Trophoblast cell (in vitro differentiated cells and primary cell): ENCODE results near the gene UBE2G2.
A peak's percentile ranks its signal among the peaks of the same experiment; 100 is the strongest.

Experiments used
- DNase-seq, 2 donors: peaks; one replicate each; pipeline ENCODE4 v3.0.0-alpha.2; 2016
- H2AFZ ChIP-seq: 2 replicates; pipeline ENCODE4 v1.6.1; 2013; ENCODE audit warnings: low read length, moderate library complexity, mild to moderate bottlenecking; ENCODE audit not compliant: insufficient read depth, poor library complexity
- H2AK5ac ChIP-seq: 2 replicates; pipeline ENCODE4 v1.6.1; 2013; ENCODE audit warnings: mild to moderate bottlenecking, low read length
- H2BK120ac ChIP-seq: 2 replicates; pipeline ENCODE4 v1.6.1; 2013; ENCODE audit warnings: low read length, mild to moderate bottlenecking, moderate library complexity; ENCODE audit not compliant: insufficient read depth, poor library complexity
- H2BK12ac ChIP-seq: 2 replicates; pipeline ENCODE4 v1.6.1; 2013; ENCODE audit warnings: mild to moderate bottlenecking, low read length, moderate library complexity
- H2BK5ac ChIP-seq: 2 replicates; pipeline ENCODE4 v1.6.1; 2013; ENCODE audit warnings: low read length, low read depth, moderate library complexity, mild to moderate bottlenecking; ENCODE audit not compliant: poor library complexity
- H3K14ac ChIP-seq: 2 replicates; pipeline ENCODE4 v1.6.1; 2013; ENCODE audit warnings: mild to moderate bottlenecking, low read length
- H3K18ac ChIP-seq: 2 replicates; pipeline ENCODE4 v1.6.1; 2013; ENCODE audit warnings: mild to moderate bottlenecking, low read length
- H3K23ac ChIP-seq: 2 replicates; pipeline ENCODE4 v1.6.1; 2013; ENCODE audit warnings: low read length
- H3K27ac ChIP-seq: 2 replicates; pipeline ENCODE4 v1.5.1; 2013; ENCODE audit warnings: low read depth, mild to moderate bottlenecking, inconsistent platforms, low read length, moderate library complexity
- H3K27me3 ChIP-seq: 2 replicates; pipeline ENCODE4 v1.6.1; 2013; ENCODE audit warnings: inconsistent platforms, mild to moderate bottlenecking, low read length, moderate library complexity; ENCODE audit not compliant: insufficient read depth
- H3K36me3 ChIP-seq, 2 experiments: 1 replicate in 1 of 2; 2 replicates in 1 of 2; pipeline ENCODE4 v1.6.1; 2013; ENCODE audit warnings: low read length in 2 of 2, mild to moderate bottlenecking in 2 of 2, moderate library complexity in 1 of 2; ENCODE audit not compliant: insufficient read depth in 2 of 2, control insufficient read depth in 1 of 2
- H3K4ac ChIP-seq: 2 replicates; pipeline ENCODE4 v1.6.1; 2013; ENCODE audit warnings: low read depth, mild to moderate bottlenecking, low read length, moderate library complexity
- H3K4me1 ChIP-seq, 2 experiments: 1 replicate in 1 of 2; 2 replicates in 1 of 2; pipeline ENCODE4 v1.6.1; 2013; ENCODE audit warnings: low read length in 2 of 2, mild to moderate bottlenecking in 2 of 2, moderate library complexity in 1 of 2; ENCODE audit not compliant: insufficient read depth in 2 of 2, control insufficient read depth in 1 of 2
- H3K4me2 ChIP-seq: 2 replicates; pipeline ENCODE4 v1.6.1; 2013; ENCODE audit warnings: inconsistent platforms, mild to moderate bottlenecking, low read length, moderate library complexity
- H3K4me3 ChIP-seq: 2 replicates; pipeline ENCODE4 v1.5.1; 2013; ENCODE audit warnings: mild to moderate bottlenecking, low read depth, low read length, inconsistent platforms
- H3K79me1 ChIP-seq: one replicate; pipeline ENCODE4 v1.6.1; 2013; ENCODE audit warnings: low read length
- H3K79me2 ChIP-seq: 2 replicates; pipeline ENCODE4 v1.6.1; 2013; ENCODE audit warnings: low read length, mild to moderate bottlenecking; ENCODE audit not compliant: control insufficient read depth, insufficient read depth, poor library complexity
- H3K9ac ChIP-seq: 2 replicates; pipeline ENCODE4 v1.6.1; 2013; ENCODE audit warnings: mild to moderate bottlenecking, low read length
- H3K9me3 ChIP-seq: 2 replicates; pipeline ENCODE4 v1.6.1; 2013; ENCODE audit warnings: low read depth, mild to moderate bottlenecking, control low read depth, inconsistent platforms, low read length; ENCODE audit not compliant: insufficient read depth
- H4K12ac ChIP-seq: 2 replicates; pipeline ENCODE4 v1.6.1; 2013; ENCODE audit warnings: low read depth, mild to moderate bottlenecking, low read length, moderate library complexity
- H4K8ac ChIP-seq: 2 replicates; pipeline ENCODE4 v1.6.1; 2013; ENCODE audit warnings: low read depth, mild to moderate bottlenecking, low read length, moderate library complexity
- H4K91ac ChIP-seq: one replicate; pipeline ENCODE4 v1.6.1; 2013; ENCODE audit warnings: low read depth, mild to moderate bottlenecking, low read length, moderate library complexity
- WGBS: extraction: QIAGEN DNeasy Blood & Tissue Kit; methylation state at CpG from one replicate; pipeline ENCODE4 v1.1.7; 2013; ENCODE audit warnings: missing lambda C conversion rate; ENCODE audit not compliant: insufficient read length, insufficient coverage; ENCODE audit errors: extremely low coverage; 5-methylcytosine and 5-hydroxymethylcytosine counted together

The UBE2G2 gene

GRCh38 chr21:44810779-44811178 lies 9.2 kb upstream of the UBE2G2 start:
- Histone ChIP-seq H4K12ac (no peak overlapping the region), H3K79me2 (no peaks in the 10 kb centered on the region), H3K18ac (no peak overlapping the region), H2BK12ac (no peak overlapping the region), H4K8ac (no peak overlapping the region), H3K79me1 (no peaks in the 10 kb centered on the region), H3K27me3 (no peaks in the 10 kb centered on the region), H3K4me1 (no peaks in the 10 kb centered on the region), H2BK120ac (no peak overlapping the region), H4K91ac (no peak overlapping the region), H3K9me3 (peaks cover 4% of the 10 kb centered on the region), H3K9ac (no peak overlapping the region), H3K4me3 (peak overlapping the region; percentile 52), H3K23ac (no peak overlapping the region), H3K27ac (no peak overlapping the region), H2BK5ac (no peak overlapping the region), H3K14ac (no peak overlapping the region), H3K36me3 (peaks cover 46 to 47% of the 10 kb centered on the region in 2 experiments), H2AK5ac (no peak overlapping the region), H3K4me2 (no peak overlapping the region), H2AFZ (no peak overlapping the region), H3K4ac (no peak overlapping the region)
- WGBS: no CpG with 5 or more reads among the region's 6 CpGs
- DNase-seq: no peak

- Histone ChIP-seq H3K79me1 (peaks cover 6% of the 10 kb centered on the region), H2BK120ac (no peak overlapping the region), H3K4me2 (no peak overlapping the region), H3K4me3 (no peak overlapping the region), H4K91ac (no peak overlapping the region), H4K12ac (no peak overlapping the region), H3K4me1 (peaks cover 4 to 9% of the 10 kb centered on the region in 2 experiments), H3K36me3 (peaks cover 42 to 56% of the 10 kb centered on the region in 2 experiments), H3K14ac (no peak overlapping the region), H3K18ac (no peak overlapping the region), H3K23ac (no peak overlapping the region), H2AK5ac (no peak overlapping the region), H4K8ac (no peak overlapping the region), H3K4ac (no peak overlapping the region), H2AFZ (no peak overlapping the region), H3K27ac (no peak overlapping the region), H2BK12ac (no peak overlapping the region), H3K79me2 (peaks cover 8% of the 10 kb centered on the region), H3K9ac (no peak overlapping the region), H3K27me3 (no peaks in the 10 kb centered on the region), H3K9me3 (peaks cover 3% of the 10 kb centered on the region), H2BK5ac (no peak overlapping the region)
- WGBS: no CpG with 5 or more reads among the region's 4 CpGs
- DNase-seq: no peak
These were observed 4.2 kb upstream of the UBE2G2 start for GRCh38 chr21:44805859-44806258.

GRCh38 chr21:44805226-44805625 lies 3.6 kb upstream of the UBE2G2 start:
- Histone ChIP-seq H3K36me3 (peaks cover 37 to 51% of the 10 kb centered on the region in 2 experiments), H2AFZ (no peak overlapping the region), H3K79me1 (peaks cover 6% of the 10 kb centered on the region), H2BK12ac (no peak overlapping the region), H2BK5ac (no peak overlapping the region), H3K4me2 (no peak overlapping the region), H3K4ac (no peak overlapping the region), H4K12ac (no peak overlapping the region), H3K27me3 (no peaks in the 10 kb centered on the region), H3K4me1 (peaks cover 6 to 11% of the 10 kb centered on the region in 2 experiments), H3K79me2 (peaks cover 10% of the 10 kb centered on the region), H3K18ac (no peak overlapping the region), H3K14ac (no peak overlapping the region), H3K9ac (no peak overlapping the region), H3K4me3 (no peak overlapping the region), H3K23ac (no peak overlapping the region), H2BK120ac (no peak overlapping the region), H2AK5ac (no peak overlapping the region), H4K91ac (no peak overlapping the region), H4K8ac (no peak overlapping the region), H3K27ac (no peak overlapping the region), H3K9me3 (no peaks in the 10 kb centered on the region)
- DNase-seq: no peak
- WGBS: no CpG with 5 or more reads among the region's 4 CpGs

DNA sequence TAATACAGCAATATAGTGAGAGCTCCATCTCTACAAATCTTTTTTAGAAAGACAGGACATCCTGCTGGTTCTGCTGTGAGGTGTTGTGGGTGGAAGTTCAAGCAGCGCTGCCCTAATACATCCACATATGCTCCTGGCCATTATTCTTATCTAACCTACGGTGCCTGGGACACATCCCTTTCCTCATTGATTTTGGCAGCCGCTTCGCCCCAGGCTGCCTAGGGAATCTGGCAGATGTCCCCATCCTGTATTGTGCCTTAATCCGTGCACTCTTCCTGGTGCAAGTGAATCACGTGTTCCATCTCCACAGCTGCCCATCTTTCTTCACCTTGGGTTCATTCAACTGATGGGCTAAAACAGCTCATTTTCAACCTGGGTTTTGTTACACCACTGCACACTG lies 3.1 kb upstream of the UBE2G2 start:
- Histone ChIP-seq H3K79me2 (peaks cover 10% of the 10 kb centered on the region), H2AFZ (no peak overlapping the region), H2BK12ac (no peak overlapping the region), H3K9me3 (no peaks in the 10 kb centered on the region), H3K27ac (no peak overlapping the region), H3K4ac (no peak overlapping the region), H4K91ac (no peak overlapping the region), H3K27me3 (no peaks in the 10 kb centered on the region), H3K36me3 (peaks cover 33 to 46% of the 10 kb centered on the region in 2 experiments), H3K23ac (no peak overlapping the region), H3K79me1 (peaks cover 6% of the 10 kb centered on the region), H3K4me3 (no peak overlapping the region), H3K4me2 (no peak overlapping the region), H4K12ac (no peak overlapping the region), H3K18ac (no peak overlapping the region), H2AK5ac (no peak overlapping the region), H3K14ac (no peak overlapping the region), H4K8ac (no peak overlapping the region), H3K4me1 (peaks cover 6 to 11% of the 10 kb centered on the region in 2 experiments), H3K9ac (no peak overlapping the region), H2BK5ac (no peak overlapping the region), H2BK120ac (no peak overlapping the region)
- no peak for DNase-seq
- WGBS: no CpG with 5 or more reads among the region's 6 CpGs
